AG04450 (cell line): ENCODE data around the gene SRP9. TPM values are rescaled to one million over a fixed set of nuclear protein-coding genes. Genes with fewer than 3 reads are reported as not detected.
"Not testable (repeated sequence)": the region's sequence is repeated elsewhere in the genome, so short reads cannot be mapped to it uniquely, and the experiment has no call there.

Source experiments
- CTCF ChIA-PET: fragments of 300-600, 350-600 bp; formaldehyde crosslinking; extraction: SDS; loops from one replicate; lab custom pipeline; 2022; ENCODE audit warnings: antibody characterized with exemption, inconsistent platforms; lab: Charles Lee
- POLR2A ChIA-PET: fragments of 350-600 bp; formaldehyde crosslinking; extraction: SDS; loops from one replicate; lab custom pipeline; 2021; ENCODE audit warnings: antibody characterized with exemption, inconsistent platforms; lab: Yijun Ruan, JAX
- DNase-seq: peaks from one replicate; pipeline ENCODE4 v3.0.0-alpha.2; 2011; ENCODE audit warnings: low read depth, low spot score
- H3K27ac ChIP-seq: one replicate; pipeline ENCODE4 v1.5.1; 2012; ENCODE audit warnings: low read depth, low read length, control low read depth
- H3K27me3 ChIP-seq: one replicate; pipeline ENCODE4 v1.6.0; 2012; ENCODE audit warnings: low read length; ENCODE audit not compliant: control insufficient read depth, insufficient read depth
- H3K4me3 ChIP-seq: 2 replicates; pipeline ENCODE4 v1.5.1; 2011; ENCODE audit warnings: mild to moderate bottlenecking, low read depth, low read length, control low read depth
- H3K9me3 ChIP-seq: 2 replicates; pipeline ENCODE4 v1.5.1; 2012; ENCODE audit warnings: low read length; ENCODE audit not compliant: control insufficient read depth, insufficient read depth
- CTCF ChIP-seq: IDR thresholded peaks from 2 replicates; pipeline ENCODE4 v1.5.1; 2011; ENCODE audit warnings: low read depth, low read length, control low read depth, inconsistent platforms
- polyA plus RNA-seq: library from polyadenylated mRNA; depleted of rRNA; stranded (reverse); fragments of >200 nt; gene quantifications from 2 replicates; pipeline ENCODE4 v1.2.3, GENCODE V29; 2011

Gene SRP9
- polyA plus RNA-seq, 1 experiment, result 527 TPM

GRCh38 chr1:225774281-225775147, 3.1 kb upstream of the SRP9 start:
- CTCF ChIA-PET, result interaction anchor here (0.6 to 4.2 kb wide), 4 partner anchors 131 to 301 kb away, joined by 3 to 34 read pairs (median 4); no protein-coding TSS in a partner anchor
- no peak overlapping the region for H3K27ac ChIP-seq

GRCh38 chr1:225776294-225776693, 1.3 kb upstream of the SRP9 start:
- H3K9me3 ChIP-seq, result no peaks in the 10 kb centered on the region
- no peak overlapping the region for H3K27ac ChIP-seq
- H3K27me3 ChIP-seq, result no peaks in the 10 kb centered on the region
- ChIA-PET POLR2A (interaction anchor here (0.8 kb wide), 1 partner anchor 8 kb away, joined by 7 read pairs; no protein-coding TSS in a partner anchor), CTCF (interaction anchor here (0.8 to 3.4 kb wide), 5 partner anchors 9 to 302 kb away, joined by 3 to 14 read pairs (median 3); no protein-coding TSS in a partner anchor)
- no peak for TF ChIP-seq CTCF
- no peak for DNase-seq
- H3K4me3 ChIP-seq, result no peak overlapping the region

More at GRCh38 chr1:225774281-225775147, 3.1 kb upstream of the SRP9 start:
- POLR2A ChIA-PET, result interaction anchor here (0.7 kb wide), 2 partner anchors 35 to 108 kb away, joined by 3 to 5 read pairs; partner anchors contain the start of genes EPHX1 and TMEM63A
- H3K4me3 ChIP-seq, result no peak overlapping the region
- no peaks in the 10 kb centered on the region for H3K27me3 ChIP-seq
- no peaks in the 10 kb centered on the region for H3K9me3 ChIP-seq
- TF ChIP-seq CTCF, result no peak
- DNase-seq, result no peak

GRCh38 chr1:225777058-225777582, 506 bp upstream of the SRP9 start:
- H3K9me3 ChIP-seq, result no peaks in the 10 kb centered on the region
- H3K27me3 ChIP-seq, result no peaks in the 10 kb centered on the region
- ChIA-PET POLR2A (interaction anchor here (0.6 to 2.6 kb wide), 17 partner anchors 9 to 303 kb away, joined by 3 to 16 read pairs (median 5); partner anchors contain the start of genes ENAH and TMEM63A), CTCF (interaction anchor here (0.6 to 3.4 kb wide), 49 partner anchors 8 to 309 kb away, joined by 3 to 15 read pairs (median 4); no protein-coding TSS in a partner anchor)
- no peak for TF ChIP-seq CTCF
- peak overlapping the region; percentile 64 for H3K4me3 ChIP-seq
- no peak for DNase-seq
- H3K27ac ChIP-seq, result no peak overlapping the region

- no peak for DNase-seq
- no peak for TF ChIP-seq CTCF
- Histone ChIP-seq H3K9me3 (no peaks in the 10 kb centered on the region), H3K27ac (peak overlapping the region; percentile 93), H3K27me3 (no peaks in the 10 kb centered on the region), H3K4me3 (peak overlapping the region; percentile 84)
- ChIA-PET POLR2A (interaction anchor here (0.6 to 2.6 kb wide), 11 partner anchors 10 to 218 kb away, joined by 3 to 16 read pairs (median 6); partner anchors contain the start of genes ENAH, EPHX1 and TMEM63A), CTCF (interaction anchor here (0.8 to 3.4 kb wide), 28 partner anchors 9 to 304 kb away, joined by 3 to 15 read pairs (median 4); partner anchors contain the start of gene EPHX1)
Measured at GRCh38 chr1:225778337-225778669, 677 bp downstream of the SRP9 start.

- H3K4me3 ChIP-seq, result peak overlapping the region; percentile 84
- not testable (repeated sequence) for H3K9me3 ChIP-seq, DNase-seq, H3K27ac ChIP-seq, H3K27me3 ChIP-seq
- ChIA-PET CTCF (interaction anchor here (0.9 to 4.7 kb wide), 8 partner anchors 10 to 304 kb away, joined by 3 to 19 read pairs (median 6); no protein-coding TSS in a partner anchor), POLR2A (interaction anchor here (0.6 to 2.6 kb wide), 3 partner anchors 34 to 300 kb away, joined by 3 to 16 read pairs (median 12); no protein-coding TSS in a partner anchor)
Measured at GRCh38 chr1:225779165-225779564, 1.5 kb downstream of the SRP9 start.
